Mesothelial cell of epicardium (in vitro differentiated cells): ENCODE results near the gene GRK6. TPM values are rescaled to one million over a fixed set of nuclear protein-coding genes. Genes with fewer than 3 reads are reported as not detected.

Experiments used
- DNase-seq, 2 experiments: peaks; one replicate each; pipeline ENCODE4 v3.0.0; 2021; ENCODE audit warnings: low spot score in 2 of 2; ENCODE audit not compliant: unreplicated experiment in 2 of 2
- H3K27ac Mint-ChIP-seq: 2 replicates; pipeline ENCODE4 v1.8.0; 2021; ENCODE audit warnings: mixed read lengths
- H3K27me3 Mint-ChIP-seq: 2 replicates; pipeline ENCODE4 v1.8.0; 2021; ENCODE audit warnings: low read depth, mixed read lengths
- H3K36me3 Mint-ChIP-seq: 2 replicates; pipeline ENCODE4 v1.8.0; 2021; ENCODE audit warnings: mixed read lengths
- H3K4me1 Mint-ChIP-seq: 2 replicates; pipeline ENCODE4 v1.8.0; 2021; ENCODE audit warnings: mixed read lengths
- H3K4me3 Mint-ChIP-seq: 2 replicates; pipeline ENCODE4 v1.8.0; 2021; ENCODE audit warnings: mild to moderate bottlenecking, moderate library complexity, mixed read lengths
- H3K9me3 Mint-ChIP-seq: 2 replicates; pipeline ENCODE4 v1.8.0; 2021; ENCODE audit warnings: mixed read lengths
- CTCF ChIP-seq: fragments of 200-600 bp; sonication (generic); IDR thresholded peaks from one replicate; pipeline ENCODE4 v1.5.0; 2021; ENCODE audit warnings: antibody characterized with exemption; ENCODE audit not compliant: unreplicated experiment
- total RNA-seq: library from RNA; stranded (reverse); gene quantifications from 3 replicates; pipeline ENCODE4 v1.2.1, GENCODE V29; 2021

The GRK6 gene
- total RNA-seq, 1 donor from 2014 or later, result 48.2 TPM

GRCh38 chr5:177421062-177421798, 5.2 kb upstream of the GRK6 start:
- no peak overlapping the region for H3K4me3 Mint-ChIP-seq
- H3K36me3 Mint-ChIP-seq, result no peaks in the 10 kb centered on the region
- H3K4me1 Mint-ChIP-seq, result peaks cover 6% of the 10 kb centered on the region
- H3K27ac Mint-ChIP-seq, result no peak overlapping the region
- TF ChIP-seq CTCF, result no peak
- no peaks in the 10 kb centered on the region for H3K9me3 Mint-ChIP-seq
- no peak for DNase-seq
- H3K27me3 Mint-ChIP-seq, result no peaks in the 10 kb centered on the region

GRCh38 chr5:177423671-177424070, 2.8 kb upstream of the GRK6 start:
- H3K9me3 Mint-ChIP-seq, result no peaks in the 10 kb centered on the region

GRCh38 chr5:177425196-177425800, 1.2 kb upstream of the GRK6 start:
- TF ChIP-seq CTCF, result no peak
- H3K36me3 Mint-ChIP-seq, result no peaks in the 10 kb centered on the region
- peaks cover 23% of the 10 kb centered on the region for H3K4me1 Mint-ChIP-seq
- no peak for DNase-seq
- peak overlapping the region; percentile 99 for H3K27ac Mint-ChIP-seq
- no peaks in the 10 kb centered on the region for H3K9me3 Mint-ChIP-seq
- no peaks in the 10 kb centered on the region for H3K27me3 Mint-ChIP-seq
- peak overlapping the region; percentile 91 for H3K4me3 Mint-ChIP-seq

More at GRCh38 chr5:177423671-177424070, 2.8 kb upstream of the GRK6 start:
- Mint-ChIP-seq H3K27ac (no peak overlapping the region), H3K4me1 (peaks cover 15% of the 10 kb centered on the region), H3K36me3 (no peaks in the 10 kb centered on the region), H3K4me3 (no peak overlapping the region), H3K27me3 (no peaks in the 10 kb centered on the region)
- no peak for DNase-seq
- no peak for TF ChIP-seq CTCF

DNA sequence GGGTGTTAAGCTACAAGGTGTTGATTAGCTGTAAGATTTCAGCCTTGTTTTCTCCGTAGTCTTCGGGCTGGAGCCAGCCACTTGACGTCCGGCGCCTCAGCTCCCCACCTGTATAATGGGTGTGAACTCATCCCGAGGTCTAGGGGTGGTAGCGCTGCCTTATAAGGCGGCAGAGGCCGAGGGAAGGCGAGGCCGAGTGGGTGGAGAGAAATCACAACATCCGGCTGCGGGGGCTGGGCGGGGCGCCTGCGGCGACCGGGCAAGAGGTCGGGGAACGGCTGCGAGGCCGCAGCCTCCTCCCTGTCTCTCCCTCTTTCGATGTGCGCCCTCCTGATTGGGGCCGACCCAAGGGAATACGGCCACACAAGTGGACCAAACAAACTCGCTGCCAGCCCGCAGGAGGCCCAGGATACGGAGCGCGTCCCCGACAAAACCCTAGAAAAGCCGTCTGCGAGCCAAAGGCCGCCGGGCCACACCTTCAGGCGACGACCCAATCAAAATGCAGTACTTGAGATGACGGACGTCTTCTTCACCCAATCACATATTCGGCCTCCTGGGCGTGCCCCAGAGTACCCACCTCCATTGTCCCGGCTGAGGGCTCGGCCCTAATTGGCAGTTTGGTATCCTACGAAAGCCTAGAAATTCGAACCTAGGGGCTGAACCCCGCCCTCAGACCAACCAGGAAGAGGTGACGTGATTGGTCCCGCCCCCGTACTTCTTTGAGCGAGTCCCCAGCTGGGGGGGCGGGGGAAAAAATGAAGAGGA, 493 bp upstream of the GRK6 start:
- Mint-ChIP-seq H3K4me3 (peak overlapping the region; percentile 91), H3K9me3 (no peaks in the 10 kb centered on the region), H3K36me3 (no peaks in the 10 kb centered on the region), H3K27me3 (no peaks in the 10 kb centered on the region), H3K4me1 (peaks cover 23% of the 10 kb centered on the region), H3K27ac (peak overlapping the region; percentile 99)
- DNase-seq, result peak; percentile 97 to 100
- TF ChIP-seq CTCF, result no peak

- no peaks in the 10 kb centered on the region for H3K36me3 Mint-ChIP-seq
- no peaks in the 10 kb centered on the region for H3K9me3 Mint-ChIP-seq
- H3K4me3 Mint-ChIP-seq, result peak overlapping the region; percentile 79
- H3K27me3 Mint-ChIP-seq, result no peaks in the 10 kb centered on the region
- TF ChIP-seq CTCF, result no peak
- peaks cover 23% of the 10 kb centered on the region for H3K4me1 Mint-ChIP-seq
- DNase-seq, result no peak
- H3K27ac Mint-ChIP-seq, result peak overlapping the region; percentile 89
Measured at GRCh38 chr5:177427211-177427822, 841 bp downstream of the GRK6 start.
